ENCODE results near the gene RAB3IL1.

DNA sequence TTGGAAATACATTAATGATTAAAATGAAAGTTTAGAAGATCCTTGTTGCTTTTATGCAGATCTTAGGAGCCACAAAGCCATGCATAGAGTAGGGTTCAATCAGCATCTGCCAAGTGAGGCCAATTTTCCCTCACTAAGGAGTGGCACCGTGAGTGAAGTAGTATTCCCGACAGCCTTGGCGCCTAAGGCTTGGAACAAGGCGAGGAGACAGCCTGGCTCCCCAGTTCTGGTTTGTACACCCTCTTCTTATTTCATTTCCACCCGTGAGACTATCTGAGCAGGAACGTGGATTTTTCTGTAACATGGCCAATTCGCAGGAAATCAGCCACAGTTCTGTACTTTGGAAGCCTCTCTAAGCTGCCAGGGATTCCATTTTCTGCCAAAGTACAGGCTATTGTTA is 66.7 kb downstream of the RAB3IL1 start:
- TF ChIP-seq, protein P1, sequence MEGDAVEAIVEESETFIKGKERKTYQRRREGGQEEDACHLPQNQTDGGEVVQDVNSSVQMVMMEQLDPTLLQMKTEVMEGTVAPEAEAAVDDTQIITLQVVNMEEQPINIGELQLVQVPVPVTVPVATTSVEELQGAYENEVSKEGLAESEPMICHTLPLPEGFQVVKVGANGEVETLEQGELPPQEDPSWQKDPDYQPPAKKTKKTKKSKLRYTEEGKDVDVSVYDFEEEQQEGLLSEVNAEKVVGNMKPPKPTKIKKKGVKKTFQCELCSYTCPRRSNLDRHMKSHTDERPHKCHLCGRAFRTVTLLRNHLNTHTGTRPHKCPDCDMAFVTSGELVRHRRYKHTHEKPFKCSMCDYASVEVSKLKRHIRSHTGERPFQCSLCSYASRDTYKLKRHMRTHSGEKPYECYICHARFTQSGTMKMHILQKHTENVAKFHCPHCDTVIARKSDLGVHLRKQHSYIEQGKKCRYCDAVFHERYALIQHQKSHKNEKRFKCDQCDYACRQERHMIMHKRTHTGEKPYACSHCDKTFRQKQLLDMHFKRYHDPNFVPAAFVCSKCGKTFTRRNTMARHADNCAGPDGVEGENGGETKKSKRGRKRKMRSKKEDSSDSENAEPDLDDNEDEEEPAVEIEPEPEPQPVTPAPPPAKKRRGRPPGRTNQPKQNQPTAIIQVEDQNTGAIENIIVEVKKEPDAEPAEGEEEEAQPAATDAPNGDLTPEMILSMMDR (IDR thresholded peaks at IDR 0.05), result no peak
- TF ChIP-seq POLR2A (IDR thresholded peaks at IDR 0.05), result no peak

Data from heart left ventricle (tissue), 13 donors.